Testis (tissue), 2 donors: ENCODE measurements around the gene AFG1L.

Experiments used
- CTCF ChIP-seq, 3 experiments: fragments of 450-650 bp in 2 of 3; fragments of 200-600 bp in 1 of 3; sonication (generic) in 1 of 3; IDR thresholded peaks; one replicate each; pipeline ENCODE4 v1.5.1; 2016 to 2019; ENCODE audit warnings: antibody characterized with exemption in 3 of 3, mild to moderate bottlenecking in 2 of 3, moderate library complexity in 1 of 3
- POLR2A ChIP-seq: fragments of 450-650 bp; IDR thresholded peaks from one replicate; pipeline ENCODE4 v1.6.1; 2017; ENCODE audit warnings: antibody characterized with exemption, mild to moderate bottlenecking, moderate library complexity

GRCh38 chr6:108501559-108501958 is 206.7 kb downstream of the AFG1L start:
- TF ChIP-seq CTCF (IDR thresholded peaks at IDR 0.05) (no peak), POLR2A (no peak)
